HuH-7.5 (cell line): ENCODE results near the gene FOXP1.

Source experiments
- DNase-seq: peaks from one replicate; pipeline ENCODE4 v3.0.0; 2011; ENCODE audit warnings: low spot score

FOXP1 gene

DNA sequence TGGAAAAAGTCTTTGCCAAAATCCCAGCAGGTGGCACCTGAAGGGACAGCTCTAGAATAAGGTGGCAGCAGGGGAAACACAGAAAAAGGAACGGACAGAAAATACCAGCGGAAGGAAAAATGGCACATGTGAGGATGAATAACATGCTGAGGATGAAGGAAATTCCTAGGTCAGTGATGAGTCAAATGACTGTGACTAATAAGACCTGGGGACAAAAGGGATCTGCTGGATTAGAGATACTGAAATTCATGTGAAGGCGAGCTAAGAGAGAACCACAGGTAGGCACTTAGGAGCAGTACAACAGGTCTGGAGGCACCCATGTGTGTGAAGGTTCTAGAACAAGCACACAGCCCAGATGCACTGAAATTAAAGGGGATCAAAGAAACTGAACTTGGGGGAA is 482.5 kb downstream of the FOXP1 start:
- DNase-seq = no peak

GRCh38 chr3:71099997-71100719 is 483.4 kb downstream of the FOXP1 start:
- DNase-seq = no peak

GRCh38 chr3:71097557-71097956 is 486.0 kb downstream of the FOXP1 start:
- no peak for DNase-seq

DNA sequence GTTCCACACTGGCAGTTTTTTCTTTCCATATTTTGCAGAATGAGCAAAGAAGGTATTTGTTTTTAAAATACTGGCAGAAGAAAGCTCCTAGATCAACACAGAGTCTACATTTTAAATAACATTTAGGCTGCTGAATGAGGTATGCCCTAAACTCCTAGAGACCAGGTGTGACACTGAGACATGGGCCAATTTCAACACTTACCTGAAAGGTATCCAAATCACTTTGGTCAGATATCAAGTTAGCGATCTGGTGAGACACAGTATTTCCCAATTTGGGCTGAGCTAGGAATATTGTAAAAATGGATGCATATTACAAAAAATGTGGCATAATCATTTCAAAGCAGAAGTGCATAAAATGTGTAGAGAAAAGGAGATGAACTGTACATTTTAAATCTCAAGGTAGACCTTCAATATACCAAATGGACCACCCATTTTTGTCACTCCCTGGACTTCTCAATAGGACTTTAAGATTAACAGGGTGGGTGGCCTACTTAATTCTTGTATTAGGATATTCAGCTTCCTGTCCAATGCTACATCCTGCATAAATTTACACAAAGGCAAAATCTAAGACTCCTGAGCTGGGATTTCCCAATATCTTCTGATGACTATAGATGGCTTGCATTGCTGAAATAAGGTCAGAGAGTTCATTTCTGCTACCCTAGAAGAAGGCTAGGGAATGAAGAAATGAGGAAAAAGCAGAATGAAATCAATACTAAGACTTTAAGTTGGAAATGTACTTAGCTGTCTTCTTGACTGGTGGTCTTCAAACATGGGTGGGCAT is 487.8 kb downstream of the FOXP1 start:
- no peak for DNase-seq

DNA sequence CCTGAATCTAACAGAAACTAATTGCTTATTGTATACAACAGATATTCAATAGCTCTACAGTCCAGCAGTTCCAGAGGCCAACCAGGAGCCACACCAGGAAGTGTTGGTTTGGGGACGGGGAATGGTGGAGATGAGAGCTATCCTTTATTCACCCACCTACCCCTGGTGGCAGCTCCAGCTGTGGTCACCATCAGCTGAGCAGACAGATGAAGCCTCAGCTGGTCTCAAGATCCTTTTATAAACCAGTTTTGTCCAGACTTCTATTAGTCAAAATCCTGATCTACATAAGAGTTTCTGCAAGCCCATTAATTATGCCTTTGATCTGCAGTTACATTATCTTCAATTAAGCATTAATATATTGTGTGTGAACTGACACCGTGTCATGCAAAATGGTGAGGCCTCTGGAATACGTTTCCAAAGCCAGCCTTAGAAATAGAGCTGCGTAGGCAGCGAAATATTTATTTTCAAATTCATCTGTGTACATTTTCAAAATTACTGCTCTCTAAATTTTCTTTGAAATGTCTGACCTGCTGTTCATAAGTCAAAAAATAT is 488.8 kb downstream of the FOXP1 start:
- DNase-seq = no peak

DNA sequence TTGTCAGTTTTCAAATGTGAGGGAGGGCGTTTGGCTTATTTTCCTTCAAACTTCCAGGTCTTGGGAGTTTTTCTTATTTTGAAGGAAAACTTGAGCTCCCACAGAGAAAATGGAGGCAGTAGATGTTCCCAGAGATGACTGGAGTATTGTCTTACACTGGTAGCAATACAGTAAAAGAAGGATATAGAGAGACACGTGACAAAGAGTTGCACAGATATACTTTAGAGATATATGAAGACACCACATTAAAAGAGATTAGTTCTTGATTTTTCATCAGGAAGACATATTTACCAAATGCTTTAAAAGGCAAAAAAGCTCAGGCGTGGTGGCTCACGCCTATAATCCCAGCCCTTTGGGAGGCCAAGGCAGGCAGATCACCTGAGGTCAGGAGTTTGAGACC is 490.9 kb downstream of the FOXP1 start:
- no peak for DNase-seq

DNA sequence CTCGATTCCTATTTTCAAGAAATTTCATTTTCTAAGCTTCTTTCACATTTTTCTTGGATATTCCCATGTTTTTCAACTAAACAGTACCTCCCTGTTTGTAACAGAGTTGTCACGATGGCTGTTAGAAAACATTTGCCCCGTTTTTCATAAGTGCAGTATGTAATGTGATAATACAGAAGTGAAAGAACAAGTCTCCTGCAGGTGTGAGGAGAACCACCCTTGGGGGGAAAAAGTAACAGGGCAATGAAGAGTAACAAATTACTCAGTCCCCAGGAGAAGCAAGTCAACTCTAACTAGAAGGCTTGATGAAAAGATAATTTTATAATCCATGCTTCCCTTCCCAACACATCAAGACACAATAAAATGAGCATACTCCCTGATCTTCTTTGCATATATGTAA is 493.3 kb downstream of the FOXP1 start:
- DNase-seq = no peak

GRCh38 chr3:71089271-71089847 is 494.2 kb downstream of the FOXP1 start:
- no peak for DNase-seq

- no peak for DNase-seq
These were observed 494.8 kb downstream of the FOXP1 start for GRCh38 chr3:71088742-71089141.

GRCh38 chr3:71088019-71088708 is 495.4 kb downstream of the FOXP1 start:
- no peak for DNase-seq

- no peak for DNase-seq
These were observed 496.1 kb downstream of the FOXP1 start for GRCh38 chr3:71087143-71088018.

DNA sequence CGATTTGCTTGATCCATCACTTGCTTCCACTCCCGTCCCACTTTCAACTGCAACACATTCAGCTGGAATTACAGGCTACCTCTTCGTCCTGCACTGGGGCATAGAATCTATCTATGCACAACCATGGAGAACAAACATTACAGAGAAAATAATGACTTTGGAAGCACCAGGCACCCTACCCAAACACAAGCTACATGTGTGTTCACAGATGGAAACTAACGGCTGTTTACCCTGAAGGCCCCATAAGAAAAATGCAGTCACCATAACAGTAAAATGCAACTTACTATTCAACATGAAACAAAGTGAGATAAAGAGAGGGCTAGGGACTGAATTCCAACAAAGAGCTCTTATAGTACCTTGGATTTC is 496.8 kb downstream of the FOXP1 start:
- no peak for DNase-seq

- no peak for DNase-seq
These were observed 499.8 kb downstream of the FOXP1 start for GRCh38 chr3:71083726-71084131.

DNA sequence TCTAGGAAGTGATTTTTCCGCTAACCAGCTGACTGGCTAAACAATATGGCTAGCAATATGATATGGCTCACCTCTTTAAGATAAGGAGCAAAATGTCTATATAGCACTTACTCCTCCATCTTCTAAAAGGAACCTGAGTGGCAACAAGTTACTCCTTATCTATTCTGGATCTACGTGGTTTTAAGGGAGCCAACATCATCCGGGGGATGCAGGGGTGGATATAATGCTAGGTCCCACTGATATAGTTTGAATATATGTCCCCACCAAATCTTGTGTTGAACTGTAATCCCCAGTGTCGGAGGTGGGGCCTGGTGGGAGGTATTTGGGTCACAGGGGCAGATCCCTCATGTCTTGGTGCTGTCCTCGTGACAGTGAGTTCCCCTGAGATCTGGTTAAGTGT is 500.7 kb downstream of the FOXP1 start:
- no peak for DNase-seq

GRCh38 chr3:71080517-71081083 is 502.9 kb downstream of the FOXP1 start:
- DNase-seq = no peak

GRCh38 chr3:71078723-71079525 is 504.6 kb downstream of the FOXP1 start:
- no peak for DNase-seq

GRCh38 chr3:71078199-71078598 is 505.3 kb downstream of the FOXP1 start:
- no peak for DNase-seq

DNA sequence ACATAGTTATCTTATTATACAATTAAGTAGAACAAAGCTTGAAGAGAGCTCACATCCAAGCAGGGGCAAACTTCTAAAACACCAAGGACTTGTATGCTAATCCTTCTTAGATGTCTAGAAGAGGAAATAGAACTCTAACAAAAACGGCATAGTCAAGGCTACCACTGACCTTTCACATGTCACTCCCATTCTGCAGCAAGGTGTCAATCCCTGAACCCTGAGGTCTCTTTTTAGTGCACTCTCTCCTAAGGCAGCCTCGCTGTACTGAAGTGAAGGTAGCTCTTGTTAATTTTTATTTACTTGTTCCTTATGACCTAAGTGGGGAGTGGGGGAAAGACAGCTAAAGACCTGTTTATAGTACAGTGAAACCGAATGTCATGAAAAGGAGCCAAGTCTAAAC is 506.5 kb downstream of the FOXP1 start:
- no peak for DNase-seq

GRCh38 chr3:71076361-71077002 is 507.0 kb downstream of the FOXP1 start:
- DNase-seq = no peak

DNA sequence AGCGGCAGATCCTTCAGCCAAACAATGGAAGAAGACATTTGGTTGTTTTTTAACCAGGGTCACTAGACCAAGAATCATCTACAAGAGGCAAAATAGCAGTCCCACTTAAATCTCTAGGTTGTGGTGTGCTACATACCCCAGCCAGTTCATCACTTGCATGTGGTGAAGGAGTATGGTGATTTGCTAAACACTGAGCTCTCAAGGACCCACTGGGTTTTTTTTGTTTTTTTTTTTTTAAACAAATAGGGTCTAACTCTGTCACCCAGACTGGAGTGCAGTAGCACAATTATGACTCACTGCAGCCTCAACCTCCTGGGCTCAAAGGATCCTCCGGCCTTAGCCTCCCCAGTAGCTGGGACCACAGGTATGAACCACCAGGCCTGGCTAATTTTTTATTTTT is 508.0 kb downstream of the FOXP1 start:
- no peak for DNase-seq
